Choroid plexus epithelial cell (primary cell): ENCODE measurements around the gene PSMC3IP.

Experiments used
- DNase-seq: peaks from one replicate; pipeline ENCODE4 v3.0.0-alpha.2; 2010; ENCODE audit warnings: low read depth
- H3K4me3 ChIP-seq: 2 replicates; pipeline ENCODE4 v1.5.1; 2011; ENCODE audit warnings: low read depth, mild to moderate bottlenecking, control low read depth, low read length, moderate library complexity
- TF ChIP-seq, protein P1 (sequence below): conservative IDR thresholded peaks from 2 replicates; pipeline ENCODE4 v1.5.1; 2011; ENCODE audit warnings: low read depth, mild to moderate bottlenecking, control low read depth, inconsistent platforms, low read length, moderate library complexity

PSMC3IP gene

DNA sequence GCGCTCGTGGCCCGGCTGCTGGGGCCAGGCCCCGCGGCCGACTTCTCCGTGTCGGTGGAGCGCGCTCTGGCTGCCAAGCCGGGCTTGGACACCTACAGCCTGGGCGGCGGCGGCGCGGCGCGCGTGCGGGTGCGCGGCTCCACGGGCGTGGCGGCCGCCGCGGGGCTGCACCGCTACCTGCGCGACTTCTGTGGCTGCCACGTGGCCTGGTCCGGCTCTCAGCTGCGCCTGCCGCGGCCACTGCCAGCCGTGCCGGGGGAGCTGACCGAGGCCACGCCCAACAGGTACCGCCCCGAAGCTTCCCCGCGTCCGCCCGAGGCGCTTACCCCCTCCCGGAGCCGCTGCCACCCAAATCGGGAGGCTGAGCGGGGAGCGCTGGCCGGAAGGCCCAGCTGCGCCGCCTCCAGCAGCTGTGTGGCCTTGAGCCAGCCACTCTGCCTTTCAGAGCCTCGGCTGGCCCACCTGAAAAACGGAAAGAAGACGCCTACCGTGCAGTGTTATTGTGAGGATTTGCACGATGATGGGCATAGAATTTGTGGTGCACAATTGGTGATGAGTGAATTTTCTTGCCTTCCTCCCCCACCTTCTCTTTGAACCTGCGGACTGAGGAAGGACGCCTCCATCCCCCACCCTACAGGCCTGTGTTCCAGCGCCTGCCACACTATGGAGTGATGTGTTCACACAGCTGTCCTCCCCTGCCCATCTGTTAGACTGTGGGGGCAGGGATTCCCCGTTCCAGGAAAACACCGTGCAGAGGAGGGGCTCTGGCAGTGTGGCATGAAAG is 41.0 kb downstream of the PSMC3IP start:
- peak overlapping the region; percentile 76 for H3K4me3 ChIP-seq
- DNase-seq = peak; percentile 79
- TF ChIP-seq, protein P1, sequence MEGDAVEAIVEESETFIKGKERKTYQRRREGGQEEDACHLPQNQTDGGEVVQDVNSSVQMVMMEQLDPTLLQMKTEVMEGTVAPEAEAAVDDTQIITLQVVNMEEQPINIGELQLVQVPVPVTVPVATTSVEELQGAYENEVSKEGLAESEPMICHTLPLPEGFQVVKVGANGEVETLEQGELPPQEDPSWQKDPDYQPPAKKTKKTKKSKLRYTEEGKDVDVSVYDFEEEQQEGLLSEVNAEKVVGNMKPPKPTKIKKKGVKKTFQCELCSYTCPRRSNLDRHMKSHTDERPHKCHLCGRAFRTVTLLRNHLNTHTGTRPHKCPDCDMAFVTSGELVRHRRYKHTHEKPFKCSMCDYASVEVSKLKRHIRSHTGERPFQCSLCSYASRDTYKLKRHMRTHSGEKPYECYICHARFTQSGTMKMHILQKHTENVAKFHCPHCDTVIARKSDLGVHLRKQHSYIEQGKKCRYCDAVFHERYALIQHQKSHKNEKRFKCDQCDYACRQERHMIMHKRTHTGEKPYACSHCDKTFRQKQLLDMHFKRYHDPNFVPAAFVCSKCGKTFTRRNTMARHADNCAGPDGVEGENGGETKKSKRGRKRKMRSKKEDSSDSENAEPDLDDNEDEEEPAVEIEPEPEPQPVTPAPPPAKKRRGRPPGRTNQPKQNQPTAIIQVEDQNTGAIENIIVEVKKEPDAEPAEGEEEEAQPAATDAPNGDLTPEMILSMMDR = no peak

DNA sequence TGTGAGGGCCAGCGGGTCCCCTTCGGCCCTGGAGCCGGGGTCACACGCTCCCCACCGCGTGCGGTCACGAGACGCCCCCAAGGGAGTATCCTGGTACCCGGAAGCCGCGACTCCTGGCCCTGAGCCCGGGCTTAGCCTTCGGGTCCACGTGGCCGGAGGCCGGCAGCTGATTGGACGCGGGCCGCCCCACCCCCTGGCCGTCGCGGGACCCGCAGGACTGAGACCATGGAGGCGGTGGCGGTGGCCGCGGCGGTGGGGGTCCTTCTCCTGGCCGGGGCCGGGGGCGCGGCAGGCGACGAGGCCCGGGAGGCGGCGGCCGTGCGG is 41.5 kb downstream of the PSMC3IP start, which contains the start of gene NAGLU:
TSS of gene NAGLU (plus strand) at position 194 of the 324 bp plus-strand sequence. CDS start at position 226, 32 bp downstream.
- DNase-seq = peak; percentile 86
- peak within 1 kb of the TSS; percentile 76 for H3K4me3 ChIP-seq
- TF ChIP-seq, protein P1 = no peak

DNA sequence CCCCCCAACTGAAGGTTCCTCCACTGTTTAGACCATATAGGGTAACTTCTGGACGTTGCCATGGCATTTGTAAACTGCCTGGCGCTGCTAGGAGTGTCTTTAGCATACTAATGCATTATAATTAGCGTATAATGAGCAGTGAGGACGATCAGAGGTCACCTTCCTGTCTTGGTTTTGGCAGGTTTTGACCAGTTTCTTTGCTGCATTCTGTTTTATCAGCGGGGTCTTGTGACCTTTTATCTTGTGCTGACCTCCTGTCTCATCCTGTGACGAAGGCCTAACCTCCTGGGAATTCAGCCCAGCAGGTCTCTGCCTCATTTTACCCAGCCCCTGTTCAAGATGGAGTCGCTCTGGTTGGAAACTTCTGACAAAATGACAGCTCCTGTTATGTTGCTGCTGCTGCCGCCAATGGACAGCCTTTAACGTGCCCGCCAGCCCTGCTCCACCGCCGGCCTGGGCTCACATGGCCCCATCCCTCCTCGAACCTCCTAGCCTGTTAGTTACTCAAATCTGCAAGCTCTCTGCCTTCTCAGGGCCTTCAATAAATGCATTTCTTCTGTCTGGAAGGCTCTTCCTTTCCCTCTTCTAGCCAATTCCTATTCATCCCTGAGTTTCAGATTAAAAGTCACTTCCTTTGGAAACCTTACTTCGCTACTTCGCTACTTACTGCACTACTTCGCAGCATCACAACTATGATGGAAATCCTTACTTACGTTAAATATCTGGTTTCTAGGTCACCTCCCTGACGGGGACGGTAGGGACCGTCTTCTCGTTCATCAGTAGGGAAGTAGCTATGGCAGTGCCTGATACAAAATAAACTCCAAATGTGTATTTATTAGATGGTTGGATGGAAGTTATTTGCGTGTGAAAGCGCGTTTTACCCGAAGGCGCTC is 42.1 kb downstream of the PSMC3IP start:
- TF ChIP-seq, protein P1 = no peak
- DNase-seq = no peak
- H3K4me3 ChIP-seq = peak overlapping the region; percentile 76

DNA sequence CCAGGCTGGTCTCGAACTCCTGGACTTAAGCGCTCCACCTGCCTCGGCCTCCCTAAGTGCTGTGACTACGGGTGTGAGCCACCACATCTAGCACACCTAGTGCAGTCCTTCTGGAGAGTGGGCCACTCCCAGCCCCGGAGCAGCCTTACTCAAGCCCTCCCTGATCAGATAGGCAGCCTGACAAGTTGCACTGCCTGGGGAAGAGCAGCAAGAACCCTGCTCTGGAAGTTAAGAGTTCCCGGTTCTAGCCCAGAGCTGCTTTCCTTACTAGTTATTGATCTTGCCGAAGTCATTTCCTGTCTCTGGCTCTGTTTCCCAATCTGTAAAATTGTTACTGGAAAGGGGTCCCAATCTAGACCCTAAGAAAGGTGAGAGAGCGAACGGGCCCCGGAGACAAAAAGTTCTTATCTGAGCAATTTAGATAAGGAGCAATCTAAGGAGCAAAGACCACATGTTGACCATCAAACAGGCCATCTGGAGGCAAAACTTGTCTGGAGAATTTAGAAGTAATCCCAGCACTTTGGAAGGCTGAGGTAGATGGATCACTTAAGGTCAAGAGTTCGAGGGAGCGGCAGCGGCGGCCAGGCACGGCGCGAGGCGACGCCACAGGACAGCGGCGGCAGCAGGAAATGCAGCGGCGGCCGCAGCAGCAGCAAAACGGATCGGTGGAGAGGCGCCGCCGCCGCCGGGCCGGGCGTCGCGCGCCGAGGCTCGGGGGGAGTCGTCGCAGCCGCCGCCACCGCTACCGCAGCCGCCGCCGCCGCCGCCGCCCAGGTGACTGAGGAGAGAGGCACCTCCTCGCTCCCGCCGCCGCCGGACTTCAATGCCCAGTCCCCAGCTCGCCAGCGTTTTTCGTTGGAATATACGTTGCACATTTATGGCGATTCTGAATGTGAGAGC is 45.8 kb downstream of the PSMC3IP start:
- H3K4me3 ChIP-seq = peak overlapping the region; percentile 51
- no peak for DNase-seq
- TF ChIP-seq, protein P1 = peak; percentile 34

DNA sequence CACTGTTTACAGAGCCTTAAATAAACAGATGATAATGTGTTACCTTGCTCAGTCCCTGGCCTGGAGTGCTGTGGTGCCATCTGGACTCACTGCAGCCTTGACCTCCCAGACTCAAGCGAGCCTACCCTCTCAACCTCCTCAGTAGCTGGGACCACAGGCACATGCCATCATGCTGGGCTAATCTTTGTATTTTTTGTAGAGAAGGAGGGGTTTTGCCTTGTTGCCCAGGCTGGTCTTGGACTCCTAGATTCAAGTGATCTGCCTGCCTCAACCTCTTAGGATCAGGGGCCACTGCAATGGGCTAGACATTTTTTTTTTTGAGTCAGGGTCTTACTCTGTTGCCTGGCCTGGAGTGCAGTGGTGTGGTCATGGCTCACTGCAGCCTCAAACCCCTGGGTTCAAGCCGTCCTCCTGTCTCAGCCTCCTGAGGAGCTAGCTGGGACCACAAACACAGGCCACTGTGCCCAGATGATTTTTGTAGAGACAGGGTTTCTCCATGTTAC is 46.5 kb downstream of the PSMC3IP start:
- H3K4me3 ChIP-seq = no peak overlapping the region
- DNase-seq = no peak
- TF ChIP-seq, protein P1 = no peak

DNA sequence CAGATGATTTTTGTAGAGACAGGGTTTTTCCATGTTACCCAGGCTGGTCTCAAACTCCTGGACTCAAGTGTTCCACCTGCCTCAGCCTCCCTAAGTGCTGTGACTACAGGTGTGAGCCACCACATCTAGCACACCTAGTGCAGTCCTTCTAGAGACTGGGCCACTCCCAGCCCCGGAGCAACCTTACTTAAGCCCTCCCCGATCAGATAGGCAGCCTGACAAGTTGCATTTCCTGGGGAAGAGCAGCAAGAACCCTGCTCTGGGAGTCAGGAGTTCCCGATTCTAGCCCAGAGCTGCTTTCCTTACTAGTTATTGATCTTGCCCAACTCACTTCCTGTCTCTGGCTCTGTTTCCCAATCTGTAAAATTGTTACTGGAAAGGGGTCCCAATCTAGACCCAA is 48.5 kb downstream of the PSMC3IP start:
- H3K4me3 ChIP-seq = no peak overlapping the region
- no peak for DNase-seq
- TF ChIP-seq, protein P1 = no peak
